ENCODE measurements around the gene C1QTNF12.

GRCh38 chr1:1215080-1215676 lies 31.3 kb downstream of the C1QTNF12 start:
- no peak for TF ChIP-seq CTCF (conservative IDR thresholded peaks at IDR 0.05; ENCODE audit: low read depth, low read length)
- no peak for TF ChIP-seq EZH2 (IDR thresholded peaks at IDR 0.05; ENCODE audit: borderline replicate concordance, low read depth, low read length, poor library complexity, severe bottlenecking)

All from A673 (cell line).